AG09319 (cell line): ENCODE data around the gene AQP6.

Source experiments
- DNase-seq: peaks from one replicate; pipeline ENCODE4 v3.0.0-alpha.2; 2010; ENCODE audit warnings: low read depth; ENCODE audit errors: extremely low read depth
- TF ChIP-seq, protein P1 (sequence below): IDR thresholded peaks from 2 replicates; pipeline ENCODE4 v1.5.1; 2011; ENCODE audit warnings: low read depth, mild to moderate bottlenecking, inconsistent platforms, low read length, moderate library complexity

Gene AQP6

DNA sequence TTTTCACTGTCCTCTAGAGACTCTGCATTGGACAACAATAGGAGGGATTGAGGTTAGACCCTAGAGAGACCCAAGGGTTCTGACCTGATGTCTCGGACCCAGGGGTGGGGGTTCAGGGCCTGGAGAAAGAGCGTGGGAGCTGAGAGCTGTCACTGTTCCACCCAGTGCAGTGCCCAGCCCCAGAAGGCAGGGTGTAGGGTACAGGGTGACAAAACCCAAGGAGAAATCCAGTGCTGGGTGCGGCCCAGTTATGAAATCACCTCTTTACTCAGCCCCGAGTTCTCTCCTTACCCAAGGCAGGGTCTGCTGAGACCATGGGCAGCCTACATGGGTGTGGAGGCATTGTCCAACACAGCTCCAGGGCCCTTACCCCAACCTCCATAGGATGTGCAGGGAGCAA, 19.6 kb upstream of the AQP6 start:
- TF ChIP-seq, protein P1, sequence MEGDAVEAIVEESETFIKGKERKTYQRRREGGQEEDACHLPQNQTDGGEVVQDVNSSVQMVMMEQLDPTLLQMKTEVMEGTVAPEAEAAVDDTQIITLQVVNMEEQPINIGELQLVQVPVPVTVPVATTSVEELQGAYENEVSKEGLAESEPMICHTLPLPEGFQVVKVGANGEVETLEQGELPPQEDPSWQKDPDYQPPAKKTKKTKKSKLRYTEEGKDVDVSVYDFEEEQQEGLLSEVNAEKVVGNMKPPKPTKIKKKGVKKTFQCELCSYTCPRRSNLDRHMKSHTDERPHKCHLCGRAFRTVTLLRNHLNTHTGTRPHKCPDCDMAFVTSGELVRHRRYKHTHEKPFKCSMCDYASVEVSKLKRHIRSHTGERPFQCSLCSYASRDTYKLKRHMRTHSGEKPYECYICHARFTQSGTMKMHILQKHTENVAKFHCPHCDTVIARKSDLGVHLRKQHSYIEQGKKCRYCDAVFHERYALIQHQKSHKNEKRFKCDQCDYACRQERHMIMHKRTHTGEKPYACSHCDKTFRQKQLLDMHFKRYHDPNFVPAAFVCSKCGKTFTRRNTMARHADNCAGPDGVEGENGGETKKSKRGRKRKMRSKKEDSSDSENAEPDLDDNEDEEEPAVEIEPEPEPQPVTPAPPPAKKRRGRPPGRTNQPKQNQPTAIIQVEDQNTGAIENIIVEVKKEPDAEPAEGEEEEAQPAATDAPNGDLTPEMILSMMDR = no peak
- no peak for DNase-seq

DNA sequence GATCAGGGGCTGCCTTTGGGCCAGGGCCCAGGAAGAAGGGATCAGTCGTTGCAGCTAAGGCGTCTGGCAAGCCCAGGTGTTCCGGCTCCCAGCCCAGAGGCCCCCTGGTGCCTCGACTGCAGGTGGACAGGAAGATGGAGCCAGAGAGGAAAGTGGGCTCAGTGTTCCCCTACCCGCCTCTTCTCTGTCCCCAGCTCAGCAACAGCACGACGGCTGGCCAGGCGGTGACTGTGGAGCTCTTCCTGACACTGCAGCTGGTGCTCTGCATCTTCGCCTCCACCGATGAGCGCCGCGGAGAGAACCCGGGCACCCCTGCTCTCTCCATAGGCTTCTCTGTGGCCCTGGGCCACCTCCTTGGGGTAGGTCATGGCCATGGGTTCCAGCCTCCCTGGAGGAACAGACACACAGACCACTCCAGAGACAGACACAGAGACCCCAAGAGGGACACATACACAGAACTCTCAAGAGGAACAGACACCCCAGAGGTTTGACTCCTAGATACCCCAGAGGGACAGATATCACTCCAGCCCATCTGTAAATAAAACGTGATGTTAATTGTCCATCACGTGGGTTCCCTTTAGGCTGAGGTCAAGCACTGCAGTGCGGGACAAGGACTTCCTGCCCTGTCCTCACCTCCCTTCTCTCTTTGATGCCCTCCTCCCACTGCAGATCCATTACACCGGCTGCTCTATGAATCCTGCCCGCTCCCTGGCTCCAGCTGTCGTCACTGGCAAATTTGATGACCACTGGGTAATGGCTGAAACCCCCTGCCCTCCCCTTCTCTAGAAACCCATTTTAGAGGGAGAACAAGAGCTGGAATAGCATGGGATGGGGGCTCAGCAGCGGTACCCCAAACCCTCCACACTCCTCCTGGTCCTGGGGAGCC, 18.5 kb upstream of the AQP6 start:
- DNase-seq = no peak
- TF ChIP-seq, protein P1 = no peak

DNA sequence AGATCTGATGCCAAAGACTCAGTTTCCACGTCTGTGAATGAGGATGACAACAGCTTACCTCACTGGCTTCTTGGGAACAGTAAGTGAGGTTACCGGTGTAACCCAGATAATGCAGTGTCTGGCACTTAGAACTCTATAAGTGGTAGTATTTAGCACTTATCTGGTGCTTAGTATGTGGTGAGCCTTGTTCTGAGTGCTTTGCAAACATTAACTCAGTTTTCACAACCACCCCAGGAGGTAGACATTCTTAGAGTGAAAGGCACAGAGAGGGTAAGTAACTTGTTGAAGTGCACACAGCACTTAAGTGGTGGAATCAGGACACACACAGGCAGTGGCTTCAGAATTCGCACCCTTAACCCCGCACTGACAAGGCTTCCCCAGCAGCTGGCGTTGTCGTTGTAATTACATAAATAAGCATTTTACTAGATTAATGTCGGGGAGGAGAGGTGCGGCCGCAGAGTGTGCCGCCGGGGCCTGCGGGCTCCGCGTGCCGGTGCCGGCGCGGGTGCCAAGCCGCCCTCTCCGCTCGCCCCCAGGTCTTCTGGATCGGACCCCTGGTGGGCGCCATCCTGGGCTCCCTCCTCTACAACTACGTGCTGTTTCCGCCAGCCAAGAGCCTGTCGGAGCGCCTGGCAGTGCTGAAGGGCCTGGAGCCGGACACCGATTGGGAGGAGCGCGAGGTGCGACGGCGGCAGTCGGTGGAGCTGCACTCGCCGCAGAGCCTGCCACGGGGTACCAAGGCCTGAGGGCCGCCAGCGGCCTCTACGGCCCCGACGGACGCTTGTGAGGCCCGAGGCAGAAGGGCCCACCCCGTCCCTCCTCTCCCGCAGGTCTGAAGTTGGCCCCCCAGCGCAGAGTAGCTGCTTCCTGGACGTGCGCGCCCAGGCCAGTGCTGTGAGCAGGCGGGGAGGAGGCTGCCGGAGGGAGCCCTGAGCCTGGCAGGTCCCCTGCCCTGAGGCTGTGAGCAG, 17.6 kb upstream of the AQP6 start:
- DNase-seq = no peak
- TF ChIP-seq, protein P1 = no peak

DNA sequence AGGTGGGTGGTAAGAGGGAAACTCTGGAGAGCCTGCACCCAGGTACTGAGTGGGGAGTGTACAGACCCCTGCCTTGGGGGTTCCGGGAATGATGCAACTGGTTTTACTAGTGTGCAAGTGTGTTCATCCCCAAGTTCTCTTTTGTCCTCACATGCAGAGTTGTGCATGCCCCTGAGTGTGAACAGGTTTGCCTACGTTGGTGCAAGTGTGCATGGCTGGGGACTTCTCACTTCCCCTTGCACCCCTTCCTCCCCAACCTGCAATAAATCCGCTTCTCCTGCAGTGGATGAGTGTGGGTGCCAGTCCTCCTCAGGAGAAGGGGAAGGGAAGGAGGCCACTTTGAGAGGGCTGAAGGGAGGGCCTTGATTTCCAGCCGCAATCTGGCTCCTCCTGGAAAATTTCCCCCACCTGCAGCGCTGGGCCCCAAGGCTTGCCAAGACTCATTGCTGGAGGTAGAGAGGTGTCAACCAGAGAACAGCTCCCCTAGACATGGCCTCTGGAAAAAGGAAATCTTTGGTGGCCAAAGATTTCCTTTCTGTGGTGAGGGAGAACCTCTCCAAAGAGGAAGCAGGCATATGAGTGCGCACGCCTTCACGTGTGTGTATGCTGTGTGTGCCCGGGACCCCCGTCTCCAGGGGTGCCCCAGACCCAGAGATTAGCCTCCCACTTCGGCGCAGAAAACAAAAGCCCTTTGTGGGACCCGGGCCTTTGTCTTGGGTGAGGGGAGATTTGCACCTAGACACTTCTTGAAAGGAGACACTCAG, 16.7 kb upstream of the AQP6 start:
- TF ChIP-seq, protein P1 = no peak
- no peak for DNase-seq

DNA sequence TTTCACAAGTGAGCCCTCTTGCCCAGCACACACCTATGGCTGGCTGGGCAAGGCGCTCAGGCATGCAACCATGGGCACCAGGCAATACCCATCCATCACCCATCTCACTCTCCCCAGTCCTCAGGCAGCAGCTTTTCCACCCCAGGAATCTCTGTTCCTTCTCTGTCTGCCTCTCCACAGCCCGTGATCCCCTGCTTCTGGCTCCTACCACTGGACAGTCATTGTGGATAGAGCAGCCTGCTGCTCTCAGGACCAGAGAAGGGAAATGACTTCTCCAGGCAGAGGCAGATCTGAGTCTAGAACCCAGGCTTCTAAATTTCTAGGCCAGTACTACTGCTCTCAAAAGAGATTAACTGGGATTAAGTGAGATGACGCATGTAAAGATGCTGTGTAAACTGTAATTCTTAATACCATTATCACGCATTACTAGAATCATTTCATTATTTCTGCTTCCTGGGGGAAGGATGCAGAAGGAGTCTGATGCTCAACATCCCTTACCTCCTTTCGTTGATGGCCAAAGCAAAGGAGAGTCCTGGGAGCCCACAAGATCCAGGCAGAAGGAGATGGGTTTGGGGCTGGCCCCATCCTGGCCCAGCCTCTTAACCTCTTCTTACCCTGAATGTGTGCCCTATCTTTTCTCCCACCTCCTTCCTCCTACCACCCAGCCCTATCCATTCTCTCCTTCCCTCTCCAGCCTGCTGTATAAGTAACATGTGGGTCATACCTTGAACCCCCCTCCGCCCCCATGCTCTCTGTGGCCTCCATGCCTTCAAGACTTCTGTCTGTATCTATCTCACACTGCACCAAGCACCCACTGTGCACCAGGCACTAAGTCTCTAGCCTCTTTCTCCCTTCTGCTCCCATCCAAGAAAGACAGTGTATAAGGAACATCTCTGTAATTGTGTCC, 15.8 kb upstream of the AQP6 start:
- DNase-seq = no peak
- TF ChIP-seq, protein P1 = no peak

DNA sequence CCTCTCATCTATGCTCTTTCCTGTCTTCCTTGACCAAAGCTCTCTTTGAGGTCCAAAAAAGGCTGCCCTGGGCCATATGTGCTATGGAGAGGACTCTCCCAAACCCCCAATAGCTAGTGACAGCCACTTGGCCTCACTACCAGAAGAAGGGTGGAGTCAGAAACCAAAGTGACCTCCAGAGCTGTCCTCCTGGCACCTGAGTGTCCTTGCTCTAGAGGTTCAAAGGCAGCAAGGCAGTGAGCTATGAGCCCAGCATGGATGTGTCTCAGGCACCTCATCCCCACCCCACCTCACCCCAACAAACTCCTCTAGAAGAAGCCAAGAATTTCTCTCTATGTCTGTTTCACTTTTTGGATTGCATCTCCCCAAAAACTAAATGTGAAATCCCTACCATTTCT, 15.2 kb upstream of the AQP6 start:
- TF ChIP-seq, protein P1 = no peak

More for the DNA sequence above, 15.2 kb upstream of the AQP6 start:
- no peak for DNase-seq
